GM23248 (cell line): ENCODE data around the gene RFX4. TPM values are rescaled to one million over a fixed set of nuclear protein-coding genes. Genes with fewer than 3 reads are reported as not detected.

Experiments
- DNase-seq: peaks from one replicate; pipeline ENCODE4 v3.0.0-alpha.2; 2015
- H2AFZ ChIP-seq: fragments of 200-600 bp; sonication (generic); 2 replicates; pipeline ENCODE4 v1.6.1; 2016; ENCODE audit warnings: antibody characterized with exemption
- H3F3A ChIP-seq: fragments of 200-600 bp; sonication (generic); 2 replicates; pipeline ENCODE4 v1.6.1; 2016; ENCODE audit warnings: mild to moderate bottlenecking, antibody characterized with exemption, mixed run types; ENCODE audit not compliant: insufficient read depth
- H3K27ac ChIP-seq: fragments of 200-600 bp; sonication (generic); 2 replicates; pipeline ENCODE4 v1.5.1; 2016; ENCODE audit warnings: mild to moderate bottlenecking
- H3K27me3 ChIP-seq: fragments of 200-600 bp; sonication (generic); replicated peaks from 2 replicates; pipeline ENCODE4 v1.6.1; 2016; ENCODE audit warnings: mild to moderate bottlenecking; ENCODE audit not compliant: insufficient read depth
- H3K36me3 ChIP-seq: fragments of 200-600 bp; sonication (generic); 2 replicates; pipeline ENCODE4 v1.6.1; 2016; ENCODE audit warnings: low read depth, mild to moderate bottlenecking
- H3K4me1 ChIP-seq: fragments of 200-600 bp; sonication (generic); 2 replicates; pipeline ENCODE4 v1.6.1; 2016; ENCODE audit warnings: mild to moderate bottlenecking; ENCODE audit not compliant: insufficient read depth
- H3K4me2 ChIP-seq: fragments of 200-600 bp; sonication (generic); one replicate; pipeline ENCODE4 v1.6.1; 2016; ENCODE audit warnings: mild to moderate bottlenecking; ENCODE audit not compliant: unreplicated experiment
- H3K4me3 ChIP-seq: fragments of 200-600 bp; sonication (generic); 2 replicates; pipeline ENCODE4 v1.5.1; 2016; ENCODE audit warnings: mild to moderate bottlenecking
- H3K79me2 ChIP-seq: fragments of 200-600 bp; sonication (generic); 2 replicates; pipeline ENCODE4 v1.6.1; 2016; ENCODE audit warnings: mild to moderate bottlenecking; ENCODE audit not compliant: insufficient read depth
- H3K9ac ChIP-seq: fragments of 200-600 bp; sonication (generic); 2 replicates; pipeline ENCODE4 v1.6.1; 2016; ENCODE audit warnings: mild to moderate bottlenecking
- H3K9me2 ChIP-seq: fragments of 200-600 bp; sonication (generic); 2 replicates; pipeline ENCODE4 v1.6.1; 2016; ENCODE audit warnings: mixed run types, mild to moderate bottlenecking, moderate library complexity; ENCODE audit not compliant: insufficient read depth
- H3K9me3 ChIP-seq: fragments of 200-600 bp; sonication (generic); one replicate; pipeline ENCODE4 v1.6.1; 2017; ENCODE audit warnings: low read depth
- H4K20me1 ChIP-seq: fragments of 200-600 bp; sonication (generic); 2 replicates; pipeline ENCODE4 v1.6.0; 2016; ENCODE audit not compliant: insufficient read depth
- EZH2 ChIP-seq: fragments of 200-600 bp; sonication (generic); IDR thresholded peaks from 2 replicates; pipeline ENCODE4 v1.6.1; 2018; ENCODE audit warnings: antibody characterized with exemption, mild to moderate bottlenecking; ENCODE audit not compliant: insufficient read depth, poor library complexity, severe bottlenecking
- EZH2phosphoT487 ChIP-seq: fragments of 200-600 bp; sonication (generic); IDR thresholded peaks from 2 replicates; pipeline ENCODE4 v1.6.1; 2018; ENCODE audit warnings: antibody characterized with exemption, moderate library complexity, mild to moderate bottlenecking, low read depth; ENCODE audit not compliant: insufficient read depth
- WGBS, 2 experiments: methylation state at CpG; one replicate each; pipeline ENCODE4 v1.1.6; 2015 to 2017; ENCODE audit warnings: low lambda C conversion rate in 2 of 2, low coverage in 1 of 2; ENCODE audit errors: missing lambda C conversion rate in 2 of 2; 5-methylcytosine and 5-hydroxymethylcytosine counted together
- in situ Hi-C: fragments of 300-500 bp; cut with MboI; formaldehyde crosslinking; loops from 2 replicates; pipeline ENCODE4 v1.15.0; 2020
- polyA plus RNA-seq: library from polyadenylated mRNA; unstranded; fragments of >200 nt; fragmentation: Nextera tagmentation; extraction: Ambion mirVana; gene quantifications from 2 replicates; pipeline ENCODE4 v1.2.1, GENCODE V29; 2016
- total RNA-seq: library from RNA; depleted of rRNA; stranded (reverse); fragments of >200 nt; shearing (Covaris generic); gene quantifications from 2 replicates; pipeline ENCODE4 v1.2.3, GENCODE V29; 2014

Gene RFX4
- total and polyA plus RNA-seq, 2 experiments from 2014 or later, result not detected

DNA sequence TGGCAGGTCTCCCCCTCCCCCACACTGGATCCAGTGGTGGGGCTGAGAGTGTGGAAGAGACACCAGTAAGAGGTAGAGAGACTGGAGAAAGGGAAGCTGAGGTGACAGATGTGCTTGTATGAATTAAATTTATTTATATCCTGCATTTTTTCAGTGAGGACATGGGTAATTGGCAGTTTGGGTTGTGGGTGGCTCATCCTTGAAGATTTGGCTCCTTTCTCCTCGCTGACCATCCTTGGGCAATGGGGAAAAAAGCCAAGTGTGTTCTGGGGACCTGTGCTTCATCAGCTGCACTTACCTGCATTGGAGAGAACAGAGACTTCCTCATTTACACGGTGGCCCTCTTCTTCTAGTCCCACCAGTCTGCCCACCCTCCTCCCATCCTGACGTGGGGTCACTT is 86.4 kb downstream of the RFX4 start:
- Histone ChIP-seq H3K9me3 (no peaks in the 10 kb centered on the region), H3K4me1 (no peaks in the 10 kb centered on the region), H3K27me3 (peaks cover 24% of the 10 kb centered on the region), H3K79me2 (no peaks in the 10 kb centered on the region), H3K27ac (no peak overlapping the region), H2AFZ (no peak overlapping the region), H3F3A (no peaks in the 10 kb centered on the region), H4K20me1 (no peaks in the 10 kb centered on the region), H3K4me2 (no peak overlapping the region), H3K9ac (no peak overlapping the region), H3K9me2 (no peaks in the 10 kb centered on the region), H3K36me3 (no peaks in the 10 kb centered on the region), H3K4me3 (no peak overlapping the region)
- in situ Hi-C loops, result no loop called here
- 20 to 27% methylated on average over 3 of the region's 3 CpGs for WGBS, 2 experiments
- no peak for DNase-seq
- no peak for TF ChIP-seq EZH2phosphoT487
- TF ChIP-seq EZH2, result no peak

DNA sequence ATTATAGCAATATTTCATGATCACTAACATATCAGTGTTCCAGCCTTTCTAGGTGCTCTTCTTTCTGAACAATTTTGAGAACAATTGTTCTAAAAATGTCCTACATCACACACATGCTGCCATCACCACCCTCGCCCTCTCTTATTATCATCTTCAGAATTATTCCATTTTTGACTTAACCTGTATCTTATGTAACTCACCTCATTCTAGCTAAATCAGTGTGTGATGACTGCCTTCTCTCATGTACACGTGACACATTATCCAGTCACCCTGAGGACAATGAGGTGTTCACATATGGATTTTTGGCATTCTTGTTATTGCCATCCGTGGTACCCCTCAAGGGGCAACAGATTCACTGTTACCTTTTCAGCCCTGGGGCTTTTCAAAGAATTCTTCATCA is 87.3 kb downstream of the RFX4 start:
- no peaks in the 10 kb centered on the region for H3F3A ChIP-seq
- H3K4me3 ChIP-seq, result no peak overlapping the region
- no peak overlapping the region for H3K4me2 ChIP-seq
- no peaks in the 10 kb centered on the region for H3K9me3 ChIP-seq
- H3K79me2 ChIP-seq, result no peaks in the 10 kb centered on the region
- peaks cover 24% of the 10 kb centered on the region for H3K27me3 ChIP-seq
- H4K20me1 ChIP-seq, result no peaks in the 10 kb centered on the region
- H3K36me3 ChIP-seq, result no peaks in the 10 kb centered on the region
- no peak for DNase-seq
- in situ Hi-C loops, result no loop called here
- H3K9me2 ChIP-seq, result no peaks in the 10 kb centered on the region
- TF ChIP-seq EZH2 (no peak), EZH2phosphoT487 (no peak)
- H3K9ac ChIP-seq, result no peak overlapping the region
- 23 to 33% methylated on average over 3 of the region's 3 CpGs for WGBS, 2 experiments
- H3K27ac ChIP-seq, result no peak overlapping the region
- H2AFZ ChIP-seq, result no peak overlapping the region
- H3K4me1 ChIP-seq, result no peaks in the 10 kb centered on the region

DNA sequence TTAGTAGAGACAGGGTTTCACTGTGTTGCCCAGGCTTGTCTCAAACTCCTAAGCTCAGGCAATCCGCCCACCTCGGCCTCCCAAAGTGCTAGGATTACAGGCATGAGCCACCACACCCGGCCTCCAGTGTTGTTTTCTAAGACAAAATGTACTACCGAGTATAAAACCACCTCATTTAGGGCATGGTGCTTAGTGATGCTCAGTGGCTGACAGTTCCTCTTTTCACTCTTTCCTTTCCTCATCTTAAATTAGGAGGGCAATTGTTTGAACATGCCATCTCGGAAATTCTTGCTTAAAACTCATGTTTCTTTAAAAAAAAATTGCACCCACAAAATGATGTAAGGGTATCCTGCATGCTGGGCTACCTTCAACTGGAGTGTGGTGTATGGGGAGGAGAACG is 89.0 kb downstream of the RFX4 start:
- WGBS, 2 experiments, result 35 to 39% methylated on average over 6 of the region's 6 CpGs
- peaks cover 24% of the 10 kb centered on the region for H3K27me3 ChIP-seq

DNA sequence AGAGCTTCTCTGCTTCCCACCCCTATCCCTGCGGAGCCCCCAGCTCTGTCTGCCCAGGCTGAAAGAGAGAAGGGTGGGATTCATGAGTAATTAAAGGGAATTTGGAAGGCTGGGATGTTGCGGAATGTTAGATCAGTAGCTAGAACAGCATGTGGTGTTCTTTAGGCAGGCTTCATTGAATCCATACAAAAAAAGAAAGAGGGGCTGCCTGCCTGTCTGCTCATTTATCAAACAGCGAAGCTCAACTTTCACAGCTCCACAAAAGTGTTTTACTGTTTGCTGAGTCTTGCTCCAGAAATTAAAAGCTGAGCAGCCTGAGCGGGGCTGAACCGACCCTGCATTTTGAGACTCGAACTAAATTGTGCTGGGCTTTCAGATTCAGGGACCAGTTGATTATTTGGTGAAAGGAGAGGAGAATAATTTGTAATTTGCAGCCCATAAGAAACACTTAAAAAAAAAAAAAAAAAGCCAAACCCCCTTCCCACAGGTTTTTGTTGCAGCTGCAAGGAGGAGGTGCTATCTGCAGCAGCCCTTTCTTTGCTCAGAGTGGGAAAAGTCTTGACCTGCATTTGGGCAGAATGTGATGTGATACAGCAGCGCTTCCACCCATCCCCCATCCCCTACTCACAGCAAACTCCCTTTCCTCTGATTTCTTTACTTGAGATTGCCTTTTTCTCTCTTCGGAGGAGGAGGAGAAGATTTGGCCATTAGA is 89.7 kb downstream of the RFX4 start:
- H3K27me3 ChIP-seq, result peaks cover 24% of the 10 kb centered on the region
- no peaks in the 10 kb centered on the region for H3K79me2 ChIP-seq
- no peak overlapping the region for H3K9ac ChIP-seq
- H3F3A ChIP-seq, result no peaks in the 10 kb centered on the region
- no peak overlapping the region for H3K4me3 ChIP-seq
- no peak for TF ChIP-seq EZH2phosphoT487
- TF ChIP-seq EZH2, result no peak
- H3K4me1 ChIP-seq, result no peaks in the 10 kb centered on the region
- H4K20me1 ChIP-seq, result no peaks in the 10 kb centered on the region
- in situ Hi-C loops, result no loop called here
- H3K4me2 ChIP-seq, result no peak overlapping the region
- H3K9me3 ChIP-seq, result no peaks in the 10 kb centered on the region
- H2AFZ ChIP-seq, result no peak overlapping the region
- H3K9me2 ChIP-seq, result no peaks in the 10 kb centered on the region
- WGBS, 2 experiments, result 7 to 10% methylated on average over 8 of the region's 8 CpGs
- no peak for DNase-seq
- H3K27ac ChIP-seq, result no peak overlapping the region
- H3K36me3 ChIP-seq, result no peaks in the 10 kb centered on the region

More for the DNA sequence above, 89.0 kb downstream of the RFX4 start:
- Histone ChIP-seq H3F3A (no peaks in the 10 kb centered on the region), H3K4me3 (no peak overlapping the region), H4K20me1 (no peaks in the 10 kb centered on the region), H3K27ac (no peak overlapping the region), H3K4me1 (no peaks in the 10 kb centered on the region), H2AFZ (no peak overlapping the region), H3K36me3 (no peaks in the 10 kb centered on the region), H3K9me3 (no peaks in the 10 kb centered on the region), H3K4me2 (no peak overlapping the region), H3K79me2 (no peaks in the 10 kb centered on the region), H3K9me2 (no peaks in the 10 kb centered on the region), H3K9ac (no peak overlapping the region)
- in situ Hi-C loops, result no loop called here
- TF ChIP-seq EZH2phosphoT487, result no peak
- no peak for TF ChIP-seq EZH2
- no peak for DNase-seq
